HUDEP-2 (cell line): ENCODE measurements around the gene SART3.

Experiments used
- DNase-seq, 76 experiments: peaks; one replicate each; lab custom pipeline; 2025; ENCODE audit not compliant: unreplicated experiment in 76 of 76; lab: John Stamatoyannopoulos, UW

SART3 gene

GRCh38 chr12:108526482-108527165, 34.3 kb downstream of the SART3 start:
- DNase-seq: no peak

GRCh38 chr12:108525681-108526080, 35.3 kb downstream of the SART3 start:
- no peak for DNase-seq

- DNase-seq: no peak
Observed at GRCh38 chr12:108523365-108523764, 37.6 kb downstream of the SART3 start.

- no peak for DNase-seq
Observed at GRCh38 chr12:108519558-108519957, 41.4 kb downstream of the SART3 start.

GRCh38 chr12:108518716-108519496, 42.1 kb downstream of the SART3 start:
- no peak for DNase-seq

- no peak for DNase-seq
Observed at GRCh38 chr12:108518101-108518715, 42.8 kb downstream of the SART3 start.

- no peak for DNase-seq
Observed at GRCh38 chr12:108517288-108518100, 43.5 kb downstream of the SART3 start.

- DNase-seq: peak in 2 of 76 experiments; percentile 1 to 5
Observed at GRCh38 chr12:108516511-108517275, 44.3 kb downstream of the SART3 start.

GRCh38 chr12:108515916-108516315, 45.1 kb downstream of the SART3 start:
- no peak for DNase-seq

- DNase-seq: peak; percentile 61 to 99 (median 98)
Observed at GRCh38 chr12:108514973-108515814, 45.8 kb downstream of the SART3 start, which contains the start of gene FICD. Gene FICD, plus strand, starts transcription at chr12:108515277. Its CDS starts 1,696 bp downstream, at chr12:108516973.

- no peak for DNase-seq
Observed at GRCh38 chr12:108514468-108514972, 46.5 kb downstream of the SART3 start.

- peak in 58 of 76 experiments; percentile 5 to 69 (median 34) for DNase-seq
Observed at GRCh38 chr12:108511633-108512540, 49.1 kb downstream of the SART3 start.

- DNase-seq: no peak
Observed at GRCh38 chr12:108510836-108511235, 50.1 kb downstream of the SART3 start.

GRCh38 chr12:108509806-108510205, 51.2 kb downstream of the SART3 start:
- no peak for DNase-seq

GRCh38 chr12:108507971-108508642, 52.9 kb downstream of the SART3 start:
- no peak for DNase-seq

- no peak for DNase-seq
Observed at GRCh38 chr12:108505129-108505528, 55.8 kb downstream of the SART3 start.

GRCh38 chr12:108502922-108503321, 58.1 kb downstream of the SART3 start:
- DNase-seq: no peak
